Measurements from ENCODE around the gene GRID1.

GRCh38 chr10:86218842-86219241 is 147.8 kb downstream of the GRID1 start:
- TF ChIP-seq CTCF (IDR thresholded peaks at IDR 0.05) (no peak), POLR2A (IDR thresholded peaks at IDR 0.05) (no peak)
